Measurements from ENCODE around the gene MRPS35. TPM values are rescaled to one million over a fixed set of nuclear protein-coding genes. Genes with fewer than 3 reads are reported as not detected.

Gene MRPS35
- total and polyA plus RNA-seq, 2 experiments from 2014 or later: 58.1 to 58.7 TPM

GRCh38 chr12:27693403-27693802 lies 17.2 kb upstream of the MRPS35 start:
- no peaks in the 10 kb centered on the region for H3K9me3 Mint-ChIP-seq
- Histone ChIP-seq H3K36me3 (ENCODE audit: insufficient read depth) (peaks cover 23% of the 10 kb centered on the region; the same call in 1 of the 2 replicates), H3K27me3 (ENCODE audit: insufficient read depth) (no peaks in the 10 kb centered on the region), H3F3A (replicated peaks; ENCODE audit: low read depth) (no peaks in the 10 kb centered on the region), H3K27ac (ENCODE audit: low read depth) (no peak overlapping the region), H3K4me1 (ENCODE audit: insufficient read depth) (no peaks in the 10 kb centered on the region), H3K9me2 (ENCODE audit: insufficient read depth) (no peaks in the 10 kb centered on the region), H4K20me1 (replicated peaks; ENCODE audit: insufficient read depth) (no peaks in the 10 kb centered on the region), H2AFZ (no peak overlapping the region), H3K79me2 (replicated peaks; ENCODE audit: insufficient read depth) (no peaks in the 10 kb centered on the region), H3K4me3 (no peak overlapping the region), H3K4me2 (no peak overlapping the region)
- no peaks in the 10 kb centered on the region for H3K27me3 Mint-ChIP-seq (ENCODE audit: insufficient read depth, low read depth, poor library complexity)
- no peak overlapping the region for H3K4me3 Mint-ChIP-seq
- DNase-seq (ENCODE audit: low spot score) (no peak), ATAC-seq (no peak)
- no peaks in the 10 kb centered on the region for H3K4me1 Mint-ChIP-seq
- TF ChIP-seq POLR2AphosphoS5 (IDR thresholded peaks at IDR 0.05; ENCODE audit: low read depth) (no peak), NANOG (IDR thresholded peaks at IDR 0.05; ENCODE audit: borderline replicate concordance) (no peak), ETS1 (IDR thresholded peaks at IDR 0.05) (no peak), ZNF114 (CRISPR knock-in tag; IDR thresholded peaks at IDR 0.05) (no peak), EZH2phosphoT487 (IDR thresholded peaks at IDR 0.05; ENCODE audit: unreplicated experiment) (no peak), CTCF (conservative IDR thresholded peaks at IDR 0.05; ENCODE audit: low read depth in 2 of 2) (no peak), STAT1 (IDR thresholded peaks at IDR 0.05; ENCODE audit: unreplicated experiment) (no peak), ZNF331 (CRISPR knock-in tag; IDR thresholded peaks at IDR 0.05; ENCODE audit: low read depth) (no peak)
- TF ChIP-seq, protein P1, sequence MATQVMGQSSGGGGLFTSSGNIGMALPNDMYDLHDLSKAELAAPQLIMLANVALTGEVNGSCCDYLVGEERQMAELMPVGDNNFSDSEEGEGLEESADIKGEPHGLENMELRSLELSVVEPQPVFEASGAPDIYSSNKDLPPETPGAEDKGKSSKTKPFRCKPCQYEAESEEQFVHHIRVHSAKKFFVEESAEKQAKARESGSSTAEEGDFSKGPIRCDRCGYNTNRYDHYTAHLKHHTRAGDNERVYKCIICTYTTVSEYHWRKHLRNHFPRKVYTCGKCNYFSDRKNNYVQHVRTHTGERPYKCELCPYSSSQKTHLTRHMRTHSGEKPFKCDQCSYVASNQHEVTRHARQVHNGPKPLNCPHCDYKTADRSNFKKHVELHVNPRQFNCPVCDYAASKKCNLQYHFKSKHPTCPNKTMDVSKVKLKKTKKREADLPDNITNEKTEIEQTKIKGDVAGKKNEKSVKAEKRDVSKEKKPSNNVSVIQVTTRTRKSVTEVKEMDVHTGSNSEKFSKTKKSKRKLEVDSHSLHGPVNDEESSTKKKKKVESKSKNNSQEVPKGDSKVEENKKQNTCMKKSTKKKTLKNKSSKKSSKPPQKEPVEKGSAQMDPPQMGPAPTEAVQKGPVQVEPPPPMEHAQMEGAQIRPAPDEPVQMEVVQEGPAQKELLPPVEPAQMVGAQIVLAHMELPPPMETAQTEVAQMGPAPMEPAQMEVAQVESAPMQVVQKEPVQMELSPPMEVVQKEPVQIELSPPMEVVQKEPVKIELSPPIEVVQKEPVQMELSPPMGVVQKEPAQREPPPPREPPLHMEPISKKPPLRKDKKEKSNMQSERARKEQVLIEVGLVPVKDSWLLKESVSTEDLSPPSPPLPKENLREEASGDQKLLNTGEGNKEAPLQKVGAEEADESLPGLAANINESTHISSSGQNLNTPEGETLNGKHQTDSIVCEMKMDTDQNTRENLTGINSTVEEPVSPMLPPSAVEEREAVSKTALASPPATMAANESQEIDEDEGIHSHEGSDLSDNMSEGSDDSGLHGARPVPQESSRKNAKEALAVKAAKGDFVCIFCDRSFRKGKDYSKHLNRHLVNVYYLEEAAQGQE (IDR thresholded peaks at IDR 0.05; ENCODE audit: unreplicated experiment): no peak
- peaks cover 15% of the 10 kb centered on the region for H3K36me3 Mint-ChIP-seq (ENCODE audit: low read depth)
- no peak overlapping the region for H3K27ac Mint-ChIP-seq
